GM12878 (cell line): ENCODE results near the gene CCNH. TPM values are rescaled to one million over a fixed set of nuclear protein-coding genes. Genes with fewer than 3 reads are reported as not detected.
A peak's percentile ranks its signal among the peaks of the same experiment; 100 is the strongest.

Source experiments
- ATAC-seq: fragments of 200-7000 bp; cut with Tn5 transposase; 3 replicates; pipeline ENCODE4 v1.9.1; 2020; ENCODE audit warnings: mild to moderate bottlenecking, moderate library complexity
- BruUV-seq: library from RNA; stranded (reverse); fragments of 400-500 nt; replicated peaks from 2 replicates; lab custom pipeline; 2021; lab: Mats Ljungman, UMichigan
- CTCF ChIA-PET: fragments of 300-600 bp; sonication (Branson Sonifier 250); formaldehyde crosslinking; extraction: SDS; loops from one replicate; lab custom pipeline; 2021; ENCODE audit warnings: inconsistent platforms; lab: Yijun Ruan, JAX
- POLR2A ChIA-PET: fragments of 350-600 bp; formaldehyde crosslinking; extraction: SDS; loops from one replicate; lab custom pipeline; 2021; ENCODE audit warnings: inconsistent platforms; lab: Charles Lee
- RAD21 ChIA-PET: fragments of 300-600 bp; sonication (Branson Sonifier 250); formaldehyde crosslinking; loops from one replicate; lab custom pipeline; 2023; ENCODE audit warnings: antibody characterized with exemption; ENCODE audit not compliant: unreplicated experiment; lab: Charles Lee
- SMC1A ChIA-PET: fragments of 300-600 bp; sonication (Branson Sonifier 250); formaldehyde crosslinking; loops from one replicate; lab custom pipeline; 2023; ENCODE audit not compliant: unreplicated experiment, uncharacterized antibody; lab: Charles Lee
- DNase-seq: peaks from one replicate; pipeline ENCODE4 v3.0.0-alpha.2; 2011; ENCODE audit warnings: low read depth, low spot score
- FAIRE-seq: peaks from 3 replicates; lab custom pipeline; 2011; peaks lifted over from hg19 to GRCh38; lab: Jason Lieb, UNC
- H2AFZ ChIP-seq: 2 replicates; pipeline ENCODE4 v1.6.0; 2011; ENCODE audit warnings: low read depth, low read length, control low read depth; ENCODE audit not compliant: control insufficient read depth
- H3K27ac ChIP-seq: 2 replicates; pipeline ENCODE4 v1.5.1; 2011; ENCODE audit warnings: control low read depth; ENCODE audit not compliant: control insufficient read depth, insufficient read depth
- H3K27me3 ChIP-seq, 2 experiments: replicated peaks in 1 of 2; 2 replicates each; pipeline versions ENCODE4 v1.6.0 to v1.6.1; 2011; ENCODE audit warnings: low read length in 1 of 2; ENCODE audit not compliant: control insufficient read depth in 2 of 2, insufficient read depth in 2 of 2
- H3K36me3 ChIP-seq, 2 experiments: 2 replicates each; pipeline ENCODE4 v1.5.1; 2011; ENCODE audit warnings: low read length in 1 of 2; ENCODE audit not compliant: control insufficient read depth in 2 of 2, insufficient read depth in 2 of 2
- H3K4me1 ChIP-seq: 2 replicates; pipeline ENCODE4 v1.6.1; 2011; ENCODE audit warnings: mild to moderate bottlenecking, low read length, moderate library complexity, mixed read lengths; ENCODE audit not compliant: control insufficient read depth, insufficient read depth
- H3K4me2 ChIP-seq: 2 replicates; pipeline ENCODE4 v1.6.0; 2011; ENCODE audit warnings: control low read depth; ENCODE audit not compliant: control insufficient read depth, insufficient read depth
- H3K4me3 ChIP-seq: fragments of 200-600 bp; sonication (generic); 2 replicates; pipeline ENCODE4 v1.5.1; 2016
- H3K79me2 ChIP-seq: 2 replicates; pipeline ENCODE4 v1.6.0; 2011; ENCODE audit warnings: low read length; ENCODE audit not compliant: control insufficient read depth, insufficient read depth
- H3K9ac ChIP-seq: 2 replicates; pipeline ENCODE4 v1.8.0; 2011; ENCODE audit warnings: low read length, control low read depth, mixed read lengths; ENCODE audit not compliant: control insufficient read depth, insufficient read depth
- H3K9me3 ChIP-seq: replicated peaks from 3 replicates; pipeline ENCODE4 v1.5.1; 2011; ENCODE audit warnings: mild to moderate bottlenecking, low read length; ENCODE audit not compliant: control insufficient read depth, insufficient read depth
- H4K20me1 ChIP-seq: 2 replicates; pipeline ENCODE4 v1.6.0; 2011; ENCODE audit not compliant: control insufficient read depth, insufficient read depth
- BACH1 ChIP-seq: fragments of 450-650 bp; IDR thresholded peaks from 2 replicates; pipeline ENCODE4 v1.6.1; 2017; ENCODE audit warnings: mild to moderate bottlenecking, borderline replicate concordance
- MTA2 ChIP-seq: fragments of 450-650 bp; IDR thresholded peaks from 2 replicates; pipeline ENCODE4 v1.6.1; 2016; ENCODE audit warnings: low read depth, mild to moderate bottlenecking, moderate library complexity
- SKIL ChIP-seq: fragments of 450-650 bp; IDR thresholded peaks from 2 replicates; pipeline ENCODE4 v1.6.1; 2017; ENCODE audit warnings: mild to moderate bottlenecking, low read depth, inconsistent platforms; ENCODE audit not compliant: poor library complexity, severe bottlenecking
- USF2 ChIP-seq: IDR thresholded peaks from 2 replicates; pipeline ENCODE4 v1.6.1; 2011; ENCODE audit warnings: low read depth, low read length, improper control_type of control experiment, borderline replicate concordance
- ZNF217 ChIP-seq: fragments of 450-650 bp; IDR thresholded peaks from 2 replicates; pipeline ENCODE4 v1.6.1; 2017; ENCODE audit warnings: antibody characterized with exemption, mild to moderate bottlenecking
- whole genome bisulfite sequencing: methylation state at CpG from one replicate; pipeline ENCODE4 v1.1.6; 2016; ENCODE audit warnings: low lambda C conversion rate; ENCODE audit not compliant: insufficient replicate concordance, insufficient coverage; ENCODE audit errors: missing lambda C conversion rate; 5-methylcytosine and 5-hydroxymethylcytosine counted together
- in situ Hi-C: fragments of 300-500 bp; cut with MboI; formaldehyde crosslinking; loops from 9 replicates; pipeline ENCODE4 v1.14.3; 2018; ENCODE audit warnings: mixed read lengths
- intact Hi-C: fragments of 100-400 bp; cut with micrococcal nuclease; formaldehyde crosslinking; loops from one replicate; pipeline ENCODE4 v1.14.2; 2022; ENCODE audit not compliant: unreplicated experiment
- polyA plus RNA-seq, 11 experiments: library from polyadenylated mRNA; depleted of rRNA in 4 of 11; unstranded in 6 of 11; stranded (reverse) in 5 of 11; fragments of >200 nt; fragmentation: Nextera tagmentation in 4 of 11; fragmentation: Illumina TruSeq in 1 of 11; extraction: Ambion mirVana in 4 of 11; extraction: Trizol in 1 of 11; gene quantifications; 1 replicate in 1 of 11; 2 replicates in 10 of 11; pipeline versions ENCODE4 v1.2.1 to v1.2.3, GENCODE V29; 2011 to 2016; ENCODE audit warnings: inconsistent platforms in 2 of 11, missing spikeins in 2 of 11, low read depth in 1 of 11
- total RNA-seq, 4 experiments: library from RNA; depleted of rRNA in 3 of 4; stranded (reverse); fragments of >200 nt in 3 of 4; fragmentation: Illumina TruSeq in 1 of 4; extraction: Trizol in 1 of 4; gene quantifications; 2 replicates each; pipeline versions ENCODE4 v1.2.1 to v1.2.3, GENCODE V29; 2013 to 2021

CCNH gene
- total and polyA plus RNA-seq, 10 of the 15 experiments (the other 5 are each of a cell fraction or from before 2014, with no cell fraction given): 43.9 to 116 (median 81.4) TPM

- no peak overlapping the region for H3K9ac ChIP-seq
- peaks cover 0 to 34% of the 10 kb centered on the region in 2 experiments for H3K36me3 ChIP-seq
- ATAC-seq (peak; percentile 84), FAIRE-seq (no peak), DNase-seq (peak; percentile 27)
- H4K20me1 ChIP-seq: no peaks in the 10 kb centered on the region
- no TSS peak for BruUV-seq
- no peak overlapping the region for H3K27ac ChIP-seq
- RAD21 ChIA-PET: interaction anchor here (1.0 to 1.7 kb wide), 4 partner anchors 46 to 280 kb away, joined by 3 to 4 read pairs (median 4); no protein-coding TSS in a partner anchor
- POLR2A ChIA-PET: interaction anchor here (0.6 to 1.0 kb wide), 2 partner anchors 284 to 285 kb away, joined by 3 to 4 read pairs; no protein-coding TSS in a partner anchor
- H2AFZ ChIP-seq: no peak overlapping the region
- in situ Hi-C loops: no loop called here
- H3K9me3 ChIP-seq: no peaks in the 10 kb centered on the region
- no peak overlapping the region for H3K4me2 ChIP-seq
- SMC1A ChIA-PET: interaction anchor here (0.7 to 2.6 kb wide), 13 partner anchors 9 to 284 kb away, joined by 3 to 19 read pairs (median 5); no protein-coding TSS in a partner anchor
- no peaks in the 10 kb centered on the region for H3K79me2 ChIP-seq
- intact Hi-C loops: no loop called here
- no peak for TF ChIP-seq BACH1
- TF ChIP-seq SKIL: peak; percentile 45
- no peak for TF ChIP-seq USF2
- 0 out of 2 replicates have a peak, but pooled peaks have one; percentile 35 for TF ChIP-seq MTA2
- TF ChIP-seq ZNF217: peak; percentile 44; the same call in 1 of the 2 replicates
- peaks cover 3% of the 10 kb centered on the region; the same call in 1 of the 2 replicates for H3K4me1 ChIP-seq
- no peak overlapping the region for H3K4me3 ChIP-seq
- no peaks in the 10 kb centered on the region for H3K27me3 ChIP-seq
- 47% methylated on average over 1 of the region's 1 CpG for WGBS
- CTCF ChIA-PET: interaction anchor here (1.0 to 1.5 kb wide), 4 partner anchors 11 to 285 kb away, joined by 3 to 7 read pairs (median 4); no protein-coding TSS in a partner anchor
Observed at GRCh38 chr5:87354496-87354895, 58.2 kb downstream of the CCNH start.
